GM18870 (cell line): ENCODE data around the gene GALM.
"Not testable (repeated sequence)": the region's sequence is repeated elsewhere in the genome, so short reads cannot be mapped to it uniquely, and the experiment has no call there.

Source experiments
- ATAC-seq: cut with Tn5 transposase; IDR thresholded peaks from one replicate; pipeline ENCODE4 v1.9.1; 2021; ENCODE audit warnings: moderate library complexity; ENCODE audit not compliant: unreplicated experiment

Gene GALM

DNA sequence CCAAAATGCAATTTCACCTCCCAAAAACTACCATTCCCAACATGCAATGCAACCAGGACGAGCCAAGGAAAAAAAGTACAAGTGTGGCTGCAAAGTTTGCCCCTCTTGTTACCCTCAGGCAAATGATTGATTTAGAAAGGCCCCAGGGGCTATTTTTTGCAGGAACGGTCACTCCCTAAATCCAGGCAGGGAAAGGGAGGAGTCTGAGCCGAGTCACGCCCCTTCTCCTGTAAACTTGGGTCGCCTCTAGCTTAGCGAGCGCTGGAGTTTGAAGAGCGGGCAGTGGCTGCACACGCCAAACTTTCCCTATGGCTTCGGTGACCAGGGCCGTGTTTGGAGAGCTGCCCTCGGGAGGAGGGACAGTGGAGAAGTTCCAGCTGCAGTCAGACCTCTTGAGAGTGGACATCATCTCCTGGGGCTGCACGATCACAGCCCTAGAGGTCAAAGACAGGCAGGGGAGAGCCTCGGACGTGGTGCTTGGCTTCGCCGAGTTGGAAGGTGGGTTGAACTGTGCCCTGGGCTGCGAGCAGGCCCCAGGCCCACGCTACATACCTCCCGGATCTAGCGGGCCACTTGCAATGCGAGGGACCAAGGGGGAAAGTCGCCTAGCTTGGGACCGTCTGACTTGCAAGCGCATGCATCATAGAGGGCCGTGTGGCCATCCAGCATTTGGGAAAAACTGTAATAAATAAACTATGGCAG, at the start of gene GALM:
Gene GALM, plus strand, starts transcription at position 261 of the 702 bp plus-strand sequence. Its CDS starts 48 bp downstream, at position 309.
- no peak for ATAC-seq

- ATAC-seq = no peak
Measured at GRCh38 chr2:38617301-38617700, 48.6 kb upstream of the GALM start.

DNA sequence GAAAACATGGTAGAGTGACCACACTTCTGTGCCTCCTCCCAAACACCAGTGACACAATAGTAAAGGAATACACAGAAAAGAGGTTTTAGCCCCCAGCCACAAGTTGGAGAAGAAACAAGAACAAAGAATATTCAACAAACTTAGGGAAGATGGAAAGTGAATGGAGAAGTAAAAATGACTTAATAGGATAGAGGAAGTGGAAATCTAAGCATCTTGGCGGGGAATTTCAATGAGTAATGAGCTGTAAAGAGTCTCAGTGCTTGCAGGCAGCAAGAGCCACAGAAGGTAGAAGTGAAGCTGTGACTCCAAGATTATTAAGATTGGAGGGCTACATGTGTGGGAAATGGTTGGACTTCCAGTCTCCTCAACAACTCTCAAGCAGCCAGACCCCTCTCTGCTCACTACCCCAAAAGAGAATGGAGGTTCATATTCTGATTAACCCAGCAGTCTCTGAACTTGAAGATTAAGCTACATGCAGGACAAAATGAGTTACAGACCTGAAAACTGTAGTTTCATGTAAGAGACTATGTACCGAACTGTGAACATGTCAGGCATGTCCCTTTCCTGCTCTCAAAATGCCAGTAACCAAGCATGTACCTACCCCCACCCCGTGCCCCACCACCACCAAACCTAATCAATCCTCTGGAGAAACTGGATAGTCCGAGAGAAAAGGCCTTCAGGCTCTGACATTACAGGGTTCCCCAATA, 46.3 kb upstream of the GALM start:
- ATAC-seq = no peak

DNA sequence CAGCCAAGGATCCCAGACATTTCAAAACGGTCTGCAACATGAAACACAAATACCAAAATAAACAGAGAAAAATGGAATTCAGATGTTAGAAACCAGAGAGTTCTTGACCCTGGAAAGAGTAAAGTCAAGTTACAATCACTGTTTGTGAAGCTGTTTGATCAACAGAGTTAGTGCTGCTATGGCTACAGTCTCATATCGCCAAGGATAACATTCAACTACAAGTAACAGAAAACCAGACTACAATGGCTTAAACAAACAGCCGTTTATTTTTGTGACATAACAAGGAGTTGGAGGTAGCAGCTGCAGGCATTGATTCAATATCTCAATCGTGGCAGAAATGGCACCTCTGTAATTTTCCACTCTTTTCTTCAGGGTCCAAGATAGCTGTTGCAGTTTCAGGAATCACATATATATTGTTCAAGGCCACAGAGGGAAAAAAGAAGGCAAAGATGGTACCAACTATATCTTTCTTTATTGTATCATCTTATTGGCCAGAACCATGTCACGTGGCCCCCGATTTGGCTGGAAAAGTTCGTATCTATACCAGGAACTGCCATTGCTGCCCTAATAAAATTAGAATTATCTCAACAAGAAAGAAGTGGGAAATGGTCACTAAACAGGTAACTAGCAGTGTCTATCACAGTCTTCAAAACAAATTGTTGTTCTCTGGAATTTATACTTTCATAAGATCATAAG, 45.5 kb upstream of the GALM start:
- ATAC-seq = no peak

DNA sequence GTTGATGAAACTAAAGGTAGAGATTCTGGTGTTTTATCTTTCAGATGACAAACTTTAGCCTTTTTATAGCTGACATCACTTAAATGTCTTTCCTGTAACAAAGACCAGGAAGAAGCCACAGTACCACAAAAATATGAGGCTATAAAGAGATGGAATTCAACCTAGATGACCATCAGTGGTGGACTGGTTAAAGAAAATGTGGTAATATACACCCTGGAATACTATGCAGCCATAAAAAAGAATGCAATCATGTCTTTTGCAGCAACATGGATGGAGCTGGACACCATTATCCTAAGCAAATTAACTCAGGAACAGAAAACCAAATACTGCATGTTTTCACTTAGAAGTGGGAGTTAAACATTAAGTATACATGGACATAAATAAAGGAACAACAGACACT, 44.9 kb upstream of the GALM start:
- ATAC-seq = no peak

GRCh38 chr2:38622210-38622609, 43.7 kb upstream of the GALM start:
- no peak for ATAC-seq

DNA sequence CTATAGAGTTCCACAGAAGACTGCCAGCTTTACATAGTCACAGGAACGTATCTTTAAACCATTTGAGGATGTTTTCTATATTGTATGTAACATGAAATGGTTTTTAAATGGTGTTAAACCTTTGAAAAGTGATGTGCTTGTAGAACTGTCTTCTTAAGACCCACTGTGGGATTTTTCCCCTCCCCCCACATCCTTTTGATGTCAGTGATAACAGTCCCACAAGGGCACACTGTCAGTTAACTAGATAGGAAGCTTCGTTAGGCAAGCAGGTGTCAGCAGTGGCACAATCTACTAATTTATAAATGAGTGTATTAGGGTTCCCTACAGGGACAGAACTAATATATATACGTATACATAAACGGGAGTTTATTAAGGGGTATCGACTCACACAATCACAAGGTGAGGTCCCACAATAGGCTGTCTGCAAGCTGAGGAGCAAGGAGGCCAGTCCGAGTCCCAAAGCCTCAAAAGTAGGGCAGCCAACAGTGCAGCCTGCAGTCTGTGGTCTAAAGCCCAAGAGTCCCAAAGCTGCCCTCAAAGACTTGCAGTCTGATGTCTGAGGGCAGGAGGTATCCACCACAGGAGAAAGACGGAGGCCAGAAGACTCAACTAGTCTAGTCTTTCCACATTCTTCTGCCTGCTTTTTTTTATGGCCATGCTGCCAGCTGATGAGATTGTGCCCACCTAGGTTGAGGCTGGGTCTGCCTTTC, 39.4 kb upstream of the GALM start:
- ATAC-seq = no peak

GRCh38 chr2:38627391-38627790, 38.5 kb upstream of the GALM start:
- ATAC-seq = no peak

DNA sequence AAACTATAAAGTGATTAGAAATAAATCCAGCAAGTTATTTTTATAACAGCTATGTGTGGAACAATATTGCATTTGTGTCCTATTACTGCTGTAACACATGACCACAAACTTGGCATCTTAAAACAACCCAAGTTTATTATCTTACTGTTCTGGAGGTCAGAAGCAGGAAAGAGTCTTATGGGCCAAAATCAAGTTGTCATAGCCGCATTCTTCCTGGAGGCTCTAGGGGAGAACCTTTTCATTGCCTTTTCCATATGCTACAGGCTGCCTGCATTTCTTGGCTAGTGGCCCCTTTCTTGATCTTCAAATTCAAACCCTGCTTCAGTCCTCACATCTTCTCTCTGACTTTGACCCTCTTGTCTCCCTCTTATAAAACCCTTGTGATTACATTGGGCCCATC, 36.2 kb upstream of the GALM start:
- no peak for ATAC-seq

DNA sequence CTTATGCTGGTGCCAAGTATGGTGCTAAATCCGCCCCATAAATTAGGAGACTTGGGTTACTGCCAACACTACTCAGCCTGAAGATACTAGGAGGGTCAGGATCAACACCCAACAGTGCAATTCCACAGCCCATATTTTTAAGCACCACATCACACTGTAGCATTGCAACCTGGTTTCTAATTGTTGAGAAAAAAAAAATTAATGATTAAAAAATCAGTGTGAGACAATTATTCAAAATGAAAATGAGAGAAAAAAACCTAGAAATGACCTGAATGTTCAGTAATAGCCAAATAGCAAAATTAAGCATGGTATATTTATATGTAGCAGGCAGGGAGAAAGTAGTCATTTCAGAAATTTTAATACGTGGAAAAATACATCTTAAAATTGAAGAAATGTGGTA, 33.9 kb upstream of the GALM start:
- ATAC-seq = no peak

DNA sequence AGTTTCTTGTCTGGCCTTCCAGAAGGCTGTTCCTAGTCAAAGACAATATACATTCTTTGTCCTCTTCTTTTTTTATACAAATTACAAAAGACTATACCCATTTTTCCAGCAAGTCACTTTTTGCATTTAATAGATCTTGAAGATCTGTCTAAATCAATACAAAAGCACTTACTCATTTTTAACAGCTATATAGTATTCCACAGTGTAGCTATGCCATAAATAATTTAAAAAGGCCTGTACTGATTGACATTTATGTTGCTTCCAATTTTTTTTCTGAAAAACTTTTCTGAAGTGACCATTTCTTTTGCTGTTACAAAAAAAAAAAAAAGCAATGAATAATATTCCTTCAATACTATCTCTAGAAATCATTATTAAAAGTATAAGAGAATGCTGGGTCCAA, 32.9 kb upstream of the GALM start:
- no peak for ATAC-seq

- no peak for ATAC-seq
Measured at GRCh38 chr2:38633895-38634294, 32.0 kb upstream of the GALM start.

GRCh38 chr2:38634684-38635083, 31.2 kb upstream of the GALM start:
- peak; percentile 86 for ATAC-seq

GRCh38 chr2:38635139-38635538, 30.8 kb upstream of the GALM start:
- ATAC-seq = no peak

DNA sequence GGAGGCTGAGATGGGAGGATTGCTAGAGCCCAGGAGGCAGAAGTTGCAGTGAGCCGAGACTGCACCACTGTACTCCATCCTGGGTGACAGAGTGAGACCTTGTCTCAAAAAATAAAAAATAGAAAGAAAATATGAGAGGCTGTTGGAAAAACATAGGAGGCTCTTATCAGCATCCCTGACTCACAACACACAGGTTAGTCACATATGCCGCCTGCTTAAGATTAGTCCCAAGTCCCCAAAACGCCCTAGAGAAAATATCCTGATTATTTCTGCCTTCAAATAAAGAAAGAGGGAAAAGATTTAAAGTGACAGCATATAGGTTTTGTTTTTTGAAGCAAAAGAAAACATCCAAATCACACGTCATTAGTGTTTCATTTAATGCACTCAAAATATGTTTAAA, 29.8 kb upstream of the GALM start:
- no peak for ATAC-seq

DNA sequence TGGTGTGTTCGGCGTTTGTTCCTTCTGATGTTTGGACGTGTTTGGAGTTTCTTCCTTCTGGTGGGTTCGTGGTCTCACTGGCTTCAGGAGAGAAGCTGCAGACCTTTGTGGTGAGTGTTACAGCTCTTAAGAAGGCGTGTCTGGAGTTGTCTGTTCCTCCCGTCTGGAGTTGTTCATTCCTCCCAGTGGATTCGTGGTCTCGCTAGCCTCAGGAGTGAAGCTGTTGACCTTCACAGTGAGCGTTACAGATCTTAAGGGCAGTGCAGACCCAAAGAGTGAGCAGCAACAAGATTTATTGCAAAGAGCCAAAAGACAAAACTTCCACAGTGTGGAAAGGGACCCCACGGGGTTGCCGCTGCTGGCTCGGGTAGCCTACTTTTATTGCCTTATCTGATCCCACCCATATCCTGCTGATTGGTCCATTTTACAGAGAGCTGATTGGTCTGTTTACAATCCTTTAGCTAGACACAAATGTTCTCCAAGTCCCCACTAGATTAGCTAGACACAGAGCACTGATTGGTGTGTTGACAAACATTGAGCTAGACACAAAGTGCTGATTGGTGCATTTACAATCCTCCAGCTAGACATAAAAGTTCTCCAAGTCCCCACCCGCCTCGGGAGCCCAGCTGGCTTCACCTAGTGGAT, 23.4 kb upstream of the GALM start:
- ATAC-seq = not testable (repeated sequence)

DNA sequence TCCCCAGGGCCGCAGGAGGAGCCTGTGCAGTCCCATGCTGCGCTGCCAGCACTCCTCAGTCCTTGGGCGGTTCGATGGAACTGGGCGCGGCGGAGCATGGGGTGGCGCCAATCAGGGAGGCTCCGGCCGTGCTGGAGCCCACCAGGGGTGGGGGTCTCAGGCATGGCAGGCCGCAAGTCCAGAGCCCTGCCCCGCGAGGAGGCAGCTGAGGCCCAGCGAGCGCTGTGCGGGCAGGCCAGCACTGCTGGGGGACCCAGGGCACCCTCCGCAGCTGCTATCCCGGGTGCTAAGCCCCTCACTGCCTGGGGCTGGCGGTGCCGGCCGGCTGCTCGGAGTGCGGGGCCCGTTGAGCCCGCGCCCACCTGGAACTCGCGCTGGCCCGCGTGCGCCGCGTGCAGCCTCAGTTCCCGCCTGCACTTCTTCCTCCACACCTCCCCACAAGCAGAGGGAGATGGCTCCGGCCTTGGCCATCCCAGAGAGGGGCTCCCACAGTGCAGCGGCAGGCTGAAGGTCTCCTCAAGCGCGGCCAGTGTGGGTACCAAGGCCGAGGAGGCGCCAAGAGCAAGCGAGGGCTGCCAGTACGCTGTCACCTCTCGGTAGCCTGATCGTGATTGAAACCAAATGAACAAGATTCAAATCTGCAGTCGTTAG, 22.8 kb upstream of the GALM start:
- no peak for ATAC-seq

- not testable (repeated sequence) for ATAC-seq
Measured at GRCh38 chr2:38643683-38644511, 22.0 kb upstream of the GALM start.

DNA sequence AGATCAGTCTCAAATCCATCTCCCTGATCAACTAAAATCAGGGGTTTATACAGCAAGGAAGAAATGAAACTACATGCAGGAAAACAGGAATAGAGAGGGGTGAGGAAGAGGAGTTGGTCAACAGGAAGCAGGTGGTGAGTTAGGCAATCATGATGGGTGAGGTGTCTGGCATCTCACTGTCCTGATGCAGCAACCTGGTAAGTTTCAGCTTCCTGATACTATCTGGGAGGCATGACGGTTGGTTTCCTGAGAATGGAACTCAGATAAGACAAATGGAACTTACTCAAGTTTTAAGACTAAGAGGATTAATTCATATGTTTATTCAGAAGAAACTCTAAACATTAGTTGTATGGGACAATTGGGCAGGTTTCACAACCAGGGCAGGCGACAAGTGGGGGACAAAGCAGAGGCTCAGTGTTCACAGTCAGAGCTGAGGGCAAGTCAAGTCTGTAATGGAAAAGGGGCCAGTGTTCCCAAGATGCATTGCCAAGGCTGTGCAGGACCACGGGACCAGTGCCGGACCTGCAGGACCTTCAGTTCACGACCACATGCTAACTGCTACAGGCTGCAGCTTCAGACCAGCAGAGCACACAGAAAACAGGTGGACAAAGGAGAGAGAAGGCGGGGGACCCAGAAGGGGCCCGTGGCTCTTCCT, 17.7 kb upstream of the GALM start:
- ATAC-seq = no peak
